ENCODE measurements around the gene PDPR.
"Not testable (repeated sequence)": the region's sequence is repeated elsewhere in the genome, so short reads cannot be mapped to it uniquely, and the experiment has no call there.

The PDPR gene

GRCh38 chr16:70128844-70129243 is 14.7 kb downstream of the PDPR start:
- not testable (repeated sequence) for DNase-seq (ENCODE audit: low spot score)

GRCh38 chr16:70135796-70136195 is 21.7 kb downstream of the PDPR start:
- not testable (repeated sequence) for DNase-seq (ENCODE audit: low spot score)

DNA sequence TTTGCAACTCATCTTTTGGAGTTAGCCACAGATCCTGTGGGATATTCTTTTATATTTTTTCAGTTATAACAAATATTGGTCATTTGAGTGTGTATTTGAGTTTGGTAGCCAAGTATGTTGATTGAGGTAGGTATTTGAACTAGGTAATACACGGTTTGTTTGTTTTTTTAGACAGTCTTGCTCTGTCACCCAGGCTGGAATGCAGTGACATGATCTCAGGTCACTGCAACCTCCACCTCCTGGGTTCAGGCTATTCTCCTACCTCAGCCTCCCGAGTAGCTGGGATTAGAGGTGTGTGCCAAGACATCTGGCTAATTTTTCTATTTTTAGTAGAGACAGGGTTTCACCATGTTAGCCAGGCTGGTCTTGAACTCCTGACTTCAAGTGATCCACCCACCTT is 22.5 kb downstream of the PDPR start:
- not testable (repeated sequence) for DNase-seq (ENCODE audit: low spot score)

- DNase-seq (ENCODE audit: low spot score), result not testable (repeated sequence)
These were observed 28.6 kb downstream of the PDPR start for GRCh38 chr16:70142739-70143138.

- DNase-seq (ENCODE audit: low spot score), result not testable (repeated sequence)
These were observed 29.2 kb downstream of the PDPR start for GRCh38 chr16:70143231-70143895.

DNA sequence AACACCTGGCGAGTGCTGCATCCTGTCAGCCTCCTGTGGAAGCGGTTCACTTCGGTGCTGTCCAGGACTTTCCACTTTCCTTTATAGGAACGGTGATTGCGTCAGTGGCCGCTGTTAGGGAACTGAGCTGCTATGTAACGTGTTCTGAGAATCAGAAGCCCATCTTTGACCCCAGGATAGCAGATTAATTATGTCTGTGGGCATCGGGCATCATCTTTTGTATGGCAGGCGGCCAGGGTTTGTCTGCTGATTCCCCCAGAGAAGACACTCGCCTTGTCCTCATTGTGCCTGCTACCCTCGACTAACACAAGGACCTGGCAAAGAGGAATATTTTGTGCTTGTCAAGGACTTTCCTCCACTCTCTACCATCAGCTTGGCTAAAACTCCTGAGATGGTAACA is 33.7 kb downstream of the PDPR start:
- not testable (repeated sequence) for DNase-seq (ENCODE audit: low spot score)

- DNase-seq (ENCODE audit: low spot score), result not testable (repeated sequence)
These were observed 34.3 kb downstream of the PDPR start for GRCh38 chr16:70148453-70148852.

DNA sequence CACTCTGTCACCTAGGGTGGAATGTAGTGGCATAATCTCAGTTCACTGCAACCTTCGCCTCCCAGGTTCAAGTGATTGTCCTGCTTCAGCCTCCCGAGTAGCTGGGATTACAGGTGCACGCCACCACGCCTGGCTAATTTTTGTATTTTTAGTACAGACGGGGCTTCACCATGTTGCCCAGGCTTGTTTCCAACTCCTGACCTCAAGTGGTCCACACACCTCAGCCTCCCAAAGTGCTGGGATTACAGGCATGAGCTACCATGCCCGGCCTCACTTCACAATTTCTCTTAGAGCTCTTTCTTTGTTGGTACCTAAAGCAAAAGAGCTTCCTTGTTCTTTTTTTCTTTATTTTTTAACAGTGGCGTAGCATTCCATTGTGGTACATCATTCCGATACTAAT is 35.2 kb downstream of the PDPR start:
- DNase-seq (ENCODE audit: low spot score), result not testable (repeated sequence)

DNA sequence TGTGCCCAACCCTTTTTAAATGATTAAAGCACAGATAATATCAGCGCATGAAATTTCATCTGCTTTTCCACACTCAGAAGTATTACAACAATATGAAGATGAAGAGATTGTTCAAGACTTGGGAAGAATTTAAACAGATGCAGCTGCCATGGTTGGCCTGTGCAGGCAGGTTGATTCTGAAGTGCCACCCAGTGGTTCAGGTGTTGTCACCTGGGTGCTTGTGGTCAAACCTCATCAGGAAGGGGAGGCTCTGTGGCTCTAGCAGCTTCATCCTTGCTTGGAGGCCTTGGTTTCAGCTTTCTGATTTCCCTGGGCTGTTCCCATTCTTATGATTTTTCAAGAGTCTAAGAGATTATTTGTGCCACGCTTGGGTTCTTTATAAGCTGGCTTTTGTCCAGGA is 37.3 kb downstream of the PDPR start:
- no peak for DNase-seq (ENCODE audit: low spot score)

- DNase-seq (ENCODE audit: low spot score), result no peak
These were observed 37.9 kb downstream of the PDPR start for GRCh38 chr16:70151941-70152509.

GRCh38 chr16:70152578-70153302 is 38.6 kb downstream of the PDPR start:
- DNase-seq (ENCODE audit: low spot score), result no peak

GRCh38 chr16:70154736-70155135 is 40.6 kb downstream of the PDPR start:
- not testable (repeated sequence) for DNase-seq (ENCODE audit: low spot score)

- DNase-seq (ENCODE audit: low spot score), result no peak
These were observed 42.3 kb downstream of the PDPR start for GRCh38 chr16:70156207-70156978.

GRCh38 chr16:70157105-70157476 is 43.0 kb downstream of the PDPR start:
- no peak for DNase-seq (ENCODE audit: low spot score)

DNA sequence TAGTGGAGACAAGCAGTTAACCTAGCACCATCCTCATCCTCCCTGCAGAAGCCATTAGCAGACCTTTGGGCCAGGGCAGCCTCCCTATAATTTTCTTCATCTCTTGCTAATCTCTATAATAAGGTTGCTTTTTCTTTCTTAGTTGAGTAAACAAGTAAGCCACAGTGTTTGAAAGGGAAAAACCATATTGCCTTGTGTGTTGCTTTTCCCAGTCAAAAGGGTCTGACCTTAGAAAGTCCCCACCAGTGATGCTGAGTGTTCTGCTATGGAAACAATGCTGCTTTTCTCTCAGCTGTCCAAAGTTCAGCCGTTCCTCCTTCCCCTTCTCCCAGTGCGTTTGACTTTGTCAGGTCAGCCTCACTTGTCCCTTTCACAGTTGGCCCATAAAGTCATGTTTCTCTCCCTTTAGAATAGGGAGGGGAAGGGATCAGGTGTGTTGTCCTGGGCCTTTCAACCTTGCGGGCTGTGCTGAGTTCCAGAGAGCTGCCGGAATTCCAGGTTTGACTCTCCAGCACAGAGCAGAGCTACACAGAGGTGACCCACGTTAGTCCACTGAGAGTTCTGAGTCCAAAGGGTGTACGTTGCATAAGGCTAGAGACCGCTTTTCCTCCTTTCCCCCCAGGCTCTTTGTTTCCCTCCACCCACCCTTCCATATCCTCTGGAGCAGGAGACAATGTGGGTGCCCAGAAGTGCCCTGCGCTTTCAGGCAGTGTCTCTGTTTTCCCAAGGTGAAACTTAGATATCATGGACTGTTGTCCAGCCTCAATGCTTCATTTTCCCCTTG is 43.5 kb downstream of the PDPR start:
- DNase-seq (ENCODE audit: low spot score), result peak; percentile 4

GRCh38 chr16:70158261-70158939 is 44.3 kb downstream of the PDPR start:
- DNase-seq (ENCODE audit: low spot score), result peak; percentile 3

GRCh38 chr16:70159355-70160348 is 45.5 kb downstream of the PDPR start:
- peak; percentile 3 for DNase-seq (ENCODE audit: low spot score)

DNA sequence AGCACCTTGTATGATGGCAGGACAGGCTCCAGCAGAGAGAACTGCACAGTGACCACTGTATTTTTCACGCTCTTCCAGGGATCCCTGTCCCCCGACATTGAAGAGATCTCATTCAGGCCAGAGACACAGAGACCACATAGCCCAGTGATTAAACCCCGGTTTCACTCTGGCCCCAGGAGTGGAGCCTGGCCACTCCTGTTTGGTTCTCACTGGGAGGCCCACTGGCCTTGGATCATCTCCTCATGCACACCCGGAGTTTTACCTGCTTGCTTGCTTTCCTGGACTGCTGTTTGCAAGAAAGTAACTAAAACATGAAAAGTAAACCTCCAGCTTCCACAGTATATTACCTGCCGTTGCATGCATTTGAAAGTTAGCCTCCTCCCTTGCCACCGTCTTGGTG is 46.3 kb downstream of the PDPR start:
- DNase-seq (ENCODE audit: low spot score), result no peak

- DNase-seq (ENCODE audit: low spot score), result no peak
These were observed 46.7 kb downstream of the PDPR start for GRCh38 chr16:70160821-70161220.

GRCh38 chr16:70161350-70161749 is 47.2 kb downstream of the PDPR start:
- DNase-seq (ENCODE audit: low spot score), result no peak

Measured in hematopoietic multipotent progenitor cell treated with erythropoietin and hydrocortisone succinate and interleukin-3 and kit ligand, for 15 days (in vitro differentiated cells).